Caco-2 (cell line): ENCODE results near the gene CBR4. TPM values are rescaled to one million over a fixed set of nuclear protein-coding genes. Genes with fewer than 3 reads are reported as not detected.

Experiments
- BruUV-seq: library from RNA; stranded (reverse); fragments of 400-500 nt; replicated peaks from 2 replicates; lab custom pipeline; 2021; lab: Mats Ljungman, UMichigan
- CTCF ChIA-PET: fragments of 300-600 bp; sonication (Branson Sonifier 250); formaldehyde crosslinking; loops from one replicate; lab custom pipeline; 2022; ENCODE audit warnings: antibody characterized with exemption; lab: Charles Lee
- POLR2A ChIA-PET: fragments of 300-600 bp; sonication (Branson Sonifier 250); formaldehyde crosslinking; loops from one replicate; lab custom pipeline; 2022; ENCODE audit warnings: antibody characterized with exemption; lab: Charles Lee
- DNase-seq, 2 experiments: peaks; one replicate each; pipeline versions ENCODE4 v3.0.0 to v3.0.0-alpha.2; 2020 to 2022
- H3K27me3 ChIP-seq: replicated peaks from 2 replicates; pipeline ENCODE4 v1.6.0; 2011; ENCODE audit warnings: low read length; ENCODE audit not compliant: control insufficient read depth, insufficient read depth
- H3K36me3 ChIP-seq: 2 replicates; pipeline ENCODE4 v1.5.1; 2011; ENCODE audit warnings: low read length; ENCODE audit not compliant: control insufficient read depth, insufficient read depth
- H3K4me1 ChIP-seq: fragments of 250-450 bp; sonication (Bioruptor Pico); 2 replicates; pipeline ENCODE4 v1.5.1; 2020; ENCODE audit warnings: mild to moderate bottlenecking
- H3K4me3 ChIP-seq: 2 replicates; pipeline ENCODE4 v1.5.1; 2011; ENCODE audit warnings: low read depth, mild to moderate bottlenecking, control low read depth, low read length
- H3K9me3 ChIP-seq: fragments of 250-450 bp; sonication (Bioruptor Pico); 2 replicates; pipeline ENCODE4 v1.5.1; 2020; ENCODE audit warnings: mild to moderate bottlenecking, moderate library complexity
- H3K27ac Mint-ChIP-seq: one replicate; pipeline ENCODE4 v1.8.0; 2022; ENCODE audit warnings: mixed read lengths; ENCODE audit not compliant: unreplicated experiment
- H3K27me3 Mint-ChIP-seq: one replicate; pipeline ENCODE4 v1.8.0; 2022; ENCODE audit warnings: mixed read lengths; ENCODE audit not compliant: insufficient read depth, unreplicated experiment
- H3K36me3 Mint-ChIP-seq: one replicate; pipeline ENCODE4 v1.8.0; 2022; ENCODE audit warnings: mild to moderate bottlenecking, mixed read lengths; ENCODE audit not compliant: insufficient read depth, unreplicated experiment
- H3K4me1 Mint-ChIP-seq: one replicate; pipeline ENCODE4 v1.8.0; 2022; ENCODE audit warnings: low read depth, mixed read lengths; ENCODE audit not compliant: unreplicated experiment
- H3K4me3 Mint-ChIP-seq: one replicate; pipeline ENCODE4 v1.8.0; 2022; ENCODE audit warnings: mild to moderate bottlenecking, moderate library complexity, mixed read lengths; ENCODE audit not compliant: unreplicated experiment
- H3K9me3 Mint-ChIP-seq: one replicate; pipeline ENCODE4 v1.8.0; 2022; ENCODE audit warnings: mixed read lengths; ENCODE audit not compliant: unreplicated experiment
- CTCF ChIP-seq, 2 experiments: fragments of 200-600 bp in 1 of 2; IDR thresholded peaks; 1 replicate in 1 of 2; 2 replicates in 1 of 2; pipeline versions ENCODE4 v1.5.1 to v1.8.0; 2011 to 2022; ENCODE audit warnings: antibody characterized with exemption in 1 of 2, control low read depth in 1 of 2, inconsistent platforms in 1 of 2, low read depth in 1 of 2, low read length in 1 of 2, mild to moderate bottlenecking in 1 of 2, moderate library complexity in 1 of 2; ENCODE audit not compliant: insufficient read depth in 1 of 2, severe bottlenecking in 1 of 2, unreplicated experiment in 1 of 2
- intact Hi-C: fragments of 100-400 bp; cut with micrococcal nuclease; formaldehyde crosslinking; loops from one replicate; pipeline ENCODE4 v1.10.0; 2022; ENCODE audit not compliant: unreplicated experiment
- total RNA-seq: library from RNA; stranded (reverse); gene quantifications from 2 replicates; pipeline ENCODE4 v1.2.3, GENCODE V29; 2022

CBR4 gene
- total RNA-seq, 1 experiment from 2014 or later = 22.5 TPM

- H3K4me1 ChIP-seq = peaks cover 8% of the 10 kb centered on the region; the same call in 1 of the 2 replicates
- Mint-ChIP-seq H3K36me3 (no peaks in the 10 kb centered on the region), H3K9me3 (no peaks in the 10 kb centered on the region), H3K4me3 (no peak overlapping the region), H3K27me3 (no peaks in the 10 kb centered on the region), H3K27ac (no peak overlapping the region), H3K4me1 (peaks cover 7% of the 10 kb centered on the region)
- no peaks in the 10 kb centered on the region for H3K27me3 ChIP-seq
- no peaks in the 10 kb centered on the region for H3K36me3 ChIP-seq
- POLR2A ChIA-PET = no interaction called here
- intact Hi-C loops = no loop called here
- TF ChIP-seq CTCF (IDR thresholded peaks at IDR 0.05; ENCODE audit: insufficient read depth in 1 of 2, low read depth in 1 of 2, low read length in 1 of 2, severe bottlenecking in 1 of 2, unreplicated experiment in 1 of 2) = no peak
- H3K9me3 ChIP-seq = no peaks in the 10 kb centered on the region
- CTCF ChIA-PET = no interaction called here
- H3K4me3 ChIP-seq = no peak overlapping the region
- BruUV-seq = no TSS peak
- DNase-seq = no peak
Observed at GRCh38 chr4:169027663-169028062, 17.6 kb upstream of the CBR4 start.

DNA sequence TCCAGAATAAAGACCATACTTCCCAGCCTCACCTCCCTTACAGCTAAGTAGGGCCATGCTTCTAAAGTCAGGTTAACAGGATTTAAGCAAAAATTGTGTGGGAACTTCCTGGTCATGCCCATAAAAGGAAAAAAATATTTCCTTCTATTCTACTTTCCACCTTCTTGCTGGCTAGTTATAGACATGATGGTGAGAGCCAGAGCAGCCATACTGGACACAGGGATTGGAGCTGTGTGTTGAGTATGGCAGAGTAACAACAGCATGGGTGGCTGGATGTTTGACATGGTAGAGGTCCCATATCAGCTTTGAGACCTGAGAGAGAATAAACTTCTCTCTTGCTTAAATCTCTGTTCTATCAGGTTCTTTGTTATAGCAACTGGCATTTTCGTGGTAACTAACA lies 15.1 kb upstream of the CBR4 start:
- CTCF ChIA-PET = interaction anchor here (0.6 to 1.5 kb wide), 2 partner anchors 91 to 338 kb away, joined by 4 to 5 read pairs; no protein-coding TSS in a partner anchor
- intact Hi-C loops = loop anchor here (1.0 kb wide), 1 partner anchor 45 kb away; no protein-coding TSS in a partner anchor
- Mint-ChIP-seq H3K9me3 (no peaks in the 10 kb centered on the region), H3K27ac (no peak overlapping the region), H3K27me3 (no peaks in the 10 kb centered on the region), H3K4me3 (no peak overlapping the region), H3K4me1 (no peaks in the 10 kb centered on the region), H3K36me3 (no peaks in the 10 kb centered on the region)
- H3K9me3 ChIP-seq = no peaks in the 10 kb centered on the region
- no TSS peak for BruUV-seq
- no peaks in the 10 kb centered on the region for H3K4me1 ChIP-seq
- no peaks in the 10 kb centered on the region for H3K27me3 ChIP-seq
- H3K4me3 ChIP-seq = no peak overlapping the region
- DNase-seq = no peak
- H3K36me3 ChIP-seq = no peaks in the 10 kb centered on the region
- no peak for TF ChIP-seq CTCF (IDR thresholded peaks at IDR 0.05; ENCODE audit: insufficient read depth in 1 of 2, low read depth in 1 of 2, low read length in 1 of 2, severe bottlenecking in 1 of 2, unreplicated experiment in 1 of 2)
- POLR2A ChIA-PET = no interaction called here

DNA sequence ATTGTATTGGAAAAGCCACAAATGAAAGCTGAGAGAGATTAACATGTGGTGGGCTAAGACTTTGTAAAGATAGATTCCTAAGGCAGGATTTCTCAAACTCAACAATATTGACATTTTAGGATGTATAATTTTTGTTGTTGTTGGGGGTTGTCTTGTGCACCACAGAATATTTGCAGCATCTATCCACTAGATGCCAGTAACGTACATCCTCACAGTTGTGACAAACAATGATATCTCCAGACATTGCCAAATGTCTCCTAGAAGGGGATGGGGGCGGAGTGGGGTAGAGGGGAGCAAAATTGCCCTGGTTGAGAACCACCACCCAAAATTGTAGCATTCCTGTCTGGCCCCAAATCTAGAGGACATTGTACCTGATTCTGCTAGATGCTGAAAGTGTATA lies 14.7 kb upstream of the CBR4 start:
- Histone ChIP-seq H3K9me3 (no peaks in the 10 kb centered on the region), H3K36me3 (no peaks in the 10 kb centered on the region), H3K4me3 (no peak overlapping the region), H3K4me1 (no peaks in the 10 kb centered on the region), H3K27me3 (no peaks in the 10 kb centered on the region)
- intact Hi-C loops = loop anchor here (1.0 to 5.0 kb wide), 3 partner anchors 46 to 462 kb away; no protein-coding TSS in a partner anchor
- TF ChIP-seq CTCF (IDR thresholded peaks at IDR 0.05; ENCODE audit: insufficient read depth in 1 of 2, low read depth in 1 of 2, low read length in 1 of 2, severe bottlenecking in 1 of 2, unreplicated experiment in 1 of 2) = peak; percentile 32 to 54
- Mint-ChIP-seq H3K4me3 (no peak overlapping the region), H3K4me1 (no peaks in the 10 kb centered on the region), H3K27ac (no peak overlapping the region), H3K9me3 (no peaks in the 10 kb centered on the region), H3K27me3 (no peaks in the 10 kb centered on the region), H3K36me3 (no peaks in the 10 kb centered on the region)
- ChIA-PET POLR2A (interaction anchor here (0.7 kb wide), 1 partner anchor 15 kb away, joined by 9 read pairs; the partner anchor contains the start of gene CBR4), CTCF (interaction anchor here (1.5 kb wide), 1 partner anchor 91 kb away, joined by 4 read pairs; no protein-coding TSS in a partner anchor)
- DNase-seq = peak in 1 of 2 experiments; percentile 43
- BruUV-seq = no TSS peak
